ENCODE data around the gene PCDHA1. TPM values are rescaled to one million over a fixed set of nuclear protein-coding genes. Genes with fewer than 3 reads are reported as not detected.
A peak's percentile ranks its signal among the peaks of the same experiment; 100 is the strongest.
"Not testable (repeated sequence)": the region's sequence is repeated elsewhere in the genome, so short reads cannot be mapped to it uniquely, and the experiment has no call there.

The PCDHA1 gene
- total RNA-seq, 4 donors from 2014 or later = not detected

GRCh38 chr5:140800816-140801493 is 15.0 kb downstream of the PCDHA1 start, which contains the start of gene PCDHA3:
PCDHA3 (plus strand) TSS chr5:140801057.
- ATAC-seq (ENCODE audit: low FRiP score) (no peak), DNase-seq (ENCODE audit: low spot score) (no peak)
- TF ChIP-seq, protein P1, sequence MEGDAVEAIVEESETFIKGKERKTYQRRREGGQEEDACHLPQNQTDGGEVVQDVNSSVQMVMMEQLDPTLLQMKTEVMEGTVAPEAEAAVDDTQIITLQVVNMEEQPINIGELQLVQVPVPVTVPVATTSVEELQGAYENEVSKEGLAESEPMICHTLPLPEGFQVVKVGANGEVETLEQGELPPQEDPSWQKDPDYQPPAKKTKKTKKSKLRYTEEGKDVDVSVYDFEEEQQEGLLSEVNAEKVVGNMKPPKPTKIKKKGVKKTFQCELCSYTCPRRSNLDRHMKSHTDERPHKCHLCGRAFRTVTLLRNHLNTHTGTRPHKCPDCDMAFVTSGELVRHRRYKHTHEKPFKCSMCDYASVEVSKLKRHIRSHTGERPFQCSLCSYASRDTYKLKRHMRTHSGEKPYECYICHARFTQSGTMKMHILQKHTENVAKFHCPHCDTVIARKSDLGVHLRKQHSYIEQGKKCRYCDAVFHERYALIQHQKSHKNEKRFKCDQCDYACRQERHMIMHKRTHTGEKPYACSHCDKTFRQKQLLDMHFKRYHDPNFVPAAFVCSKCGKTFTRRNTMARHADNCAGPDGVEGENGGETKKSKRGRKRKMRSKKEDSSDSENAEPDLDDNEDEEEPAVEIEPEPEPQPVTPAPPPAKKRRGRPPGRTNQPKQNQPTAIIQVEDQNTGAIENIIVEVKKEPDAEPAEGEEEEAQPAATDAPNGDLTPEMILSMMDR (IDR thresholded peaks at IDR 0.05) = no peak

DNA sequence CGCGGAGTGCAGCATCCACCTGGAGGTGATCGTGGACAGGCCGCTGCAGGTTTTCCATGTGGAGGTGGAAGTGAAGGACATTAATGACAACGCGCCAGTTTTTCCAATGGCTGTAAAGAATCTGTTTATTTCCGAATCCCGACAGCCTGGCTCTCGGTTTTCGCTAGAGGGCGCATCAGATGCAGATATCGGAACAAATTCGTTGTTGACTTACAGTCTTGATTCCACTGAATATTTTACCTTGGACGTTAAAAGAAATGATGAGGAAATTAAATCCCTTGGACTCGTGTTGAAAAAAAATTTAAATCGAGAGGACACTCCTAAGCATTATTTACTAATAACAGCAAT is 15.5 kb downstream of the PCDHA1 start:
- no peak for DNase-seq (ENCODE audit: low spot score)

GRCh38 chr5:140802381-140802780 is 16.4 kb downstream of the PCDHA1 start:
- DNase-seq (ENCODE audit: low spot score); ATAC-seq (ENCODE audit: low FRiP score): not testable (repeated sequence)

More for the DNA sequence above, 15.5 kb downstream of the PCDHA1 start:
- TF ChIP-seq, protein P1 (IDR thresholded peaks at IDR 0.05) = no peak
- no peak for ATAC-seq (ENCODE audit: low FRiP score)

DNA sequence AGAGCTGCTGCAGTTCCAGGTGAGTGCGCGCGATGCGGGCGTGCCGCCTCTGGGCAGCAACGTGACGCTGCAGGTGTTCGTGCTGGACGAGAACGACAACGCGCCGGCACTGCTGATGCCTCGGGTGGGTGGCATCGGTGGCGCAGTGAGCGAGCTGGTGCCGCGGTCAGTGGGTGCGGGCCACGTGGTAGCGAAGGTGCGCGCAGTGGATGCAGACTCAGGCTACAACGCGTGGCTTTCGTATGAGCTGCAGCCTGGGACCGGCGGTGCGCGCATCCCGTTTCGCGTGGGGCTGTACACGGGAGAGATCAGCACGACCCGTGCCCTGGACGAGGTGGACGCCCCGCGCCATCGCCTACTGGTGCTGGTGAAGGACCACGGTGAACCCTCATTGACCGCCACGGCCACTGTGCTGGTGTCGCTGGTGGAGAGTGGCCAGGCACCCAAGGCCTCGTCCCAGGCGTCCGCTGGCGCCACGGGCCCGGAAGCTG is 16.9 kb downstream of the PCDHA1 start:
- DNase-seq (ENCODE audit: low spot score) (no peak), ATAC-seq (ENCODE audit: low FRiP score) (no peak)
- TF ChIP-seq, protein P1 (IDR thresholded peaks at IDR 0.05) = no peak

DNA sequence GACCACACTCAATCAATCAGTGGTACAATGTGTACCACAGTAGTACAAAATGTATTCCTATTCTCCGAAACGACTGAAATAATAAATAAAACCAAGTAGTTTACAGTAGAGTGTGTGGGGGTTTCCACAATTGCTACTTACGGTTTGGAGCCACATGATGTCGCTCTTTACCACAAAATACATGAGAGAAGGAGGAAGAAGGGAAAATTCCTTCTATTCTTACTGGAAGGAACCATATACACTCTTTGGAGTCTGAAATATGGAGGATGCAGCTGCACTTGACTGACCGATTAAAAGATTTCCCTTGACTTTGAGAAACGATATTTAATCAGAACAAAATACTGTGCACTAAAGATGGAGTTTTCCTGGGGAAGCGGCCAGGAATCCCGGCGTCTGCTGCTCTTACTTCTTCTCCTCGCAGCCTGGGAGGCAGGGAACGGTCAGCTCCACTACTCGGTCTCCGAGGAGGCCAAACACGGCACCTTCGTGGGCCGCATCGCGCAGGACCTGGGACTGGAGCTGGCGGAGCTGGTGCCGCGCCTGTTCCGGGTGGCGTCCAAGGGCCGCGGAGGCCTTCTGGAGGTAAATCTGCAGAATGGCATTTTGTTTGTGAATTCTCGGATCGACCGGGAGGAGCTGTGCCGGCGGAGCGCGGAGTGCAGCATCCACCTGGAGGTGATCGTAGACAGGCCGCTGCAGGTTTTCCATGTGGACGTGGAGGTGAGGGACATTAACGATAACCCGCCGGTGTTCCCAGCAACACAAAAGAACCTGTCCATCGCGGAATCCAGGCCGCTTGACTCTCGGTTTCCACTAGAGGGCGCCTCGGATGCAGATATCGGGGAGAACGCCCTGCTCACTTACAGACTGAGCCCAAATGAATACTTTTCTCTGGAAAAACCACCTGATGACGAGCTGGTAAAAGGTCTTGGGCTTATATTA is 21.2 kb downstream of the PCDHA1 start, which contains the start of gene PCDHA4:
TSS of gene PCDHA4 (plus strand) at position 235 of the 942 bp plus-strand sequence.
- DNase-seq (ENCODE audit: low spot score) (no peak), ATAC-seq (ENCODE audit: low FRiP score) (peak; percentile 78)
- TF ChIP-seq, protein P1 (IDR thresholded peaks at IDR 0.05) = no peak

GRCh38 chr5:140808241-140808888 is 22.4 kb downstream of the PCDHA1 start:
- not testable (repeated sequence) for DNase-seq (ENCODE audit: low spot score); ATAC-seq (ENCODE audit: low FRiP score)

DNA sequence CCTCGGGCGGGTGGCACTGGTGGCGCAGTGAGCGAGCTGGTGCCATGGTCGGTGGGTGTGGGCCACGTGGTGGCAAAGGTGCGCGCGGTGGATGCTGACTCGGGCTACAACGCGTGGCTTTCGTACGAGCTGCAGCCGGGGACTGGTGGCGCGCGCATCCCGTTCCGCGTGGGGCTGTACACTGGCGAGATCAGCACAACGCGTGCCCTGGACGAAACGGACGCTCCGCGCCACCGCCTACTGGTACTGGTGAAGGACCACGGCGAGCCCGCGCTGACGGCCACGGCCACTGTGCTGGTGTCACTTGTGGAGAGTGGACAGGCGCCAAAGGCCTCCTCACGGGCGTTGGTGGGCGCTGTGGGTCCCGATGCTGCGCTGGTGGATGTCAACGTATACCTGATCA is 22.9 kb downstream of the PCDHA1 start:
- DNase-seq (ENCODE audit: low spot score) (no peak), ATAC-seq (ENCODE audit: low FRiP score) (no peak)
- TF ChIP-seq, protein P1 (IDR thresholded peaks at IDR 0.05) = no peak
